Measurements from ENCODE around the gene LMF1. TPM values are rescaled to one million over a fixed set of nuclear protein-coding genes. Genes with fewer than 3 reads are reported as not detected.

LMF1 gene
- total and polyA plus RNA-seq, 2 of the 4 experiments (the other 2 are of a cell fraction), result 7.7 to 13.1 TPM

- Histone ChIP-seq H2AK9ac (replicated peaks; ENCODE audit: low read depth, low read length, poor library complexity) (no peak overlapping the region), H4K5ac (ENCODE audit: low read depth, low read length) (no peak overlapping the region), H2BK20ac (ENCODE audit: low read depth, low read length) (no peak overlapping the region), H2AK5ac (ENCODE audit: low read depth, low read length) (no peak overlapping the region), H3K9me1 (ENCODE audit: insufficient read depth, low read length) (no peaks in the 10 kb centered on the region), H3K27ac (ENCODE audit: insufficient read depth, low read length) (no peak overlapping the region), H3K14ac (replicated peaks; ENCODE audit: low read depth, low read length) (no peak overlapping the region), H2AFZ (replicated peaks; ENCODE audit: low read length, poor library complexity) (no peak overlapping the region), H4K91ac (ENCODE audit: insufficient read depth, low read depth, low read length) (no peak overlapping the region), H2BK5ac (ENCODE audit: low read depth, low read length, poor library complexity, severe bottlenecking) (no peak overlapping the region), H4K8ac (ENCODE audit: low read depth in 2 of 2, low read length in 2 of 2) (no peak overlapping the region), H3K4me1 (ENCODE audit: control insufficient read depth, insufficient read depth, low read length) (no peaks in the 10 kb centered on the region), H3K9me3 (ENCODE audit: control insufficient read depth, insufficient read depth, low read length) (peaks cover 24% of the 10 kb centered on the region), H3K4ac (ENCODE audit: low read depth, low read length) (no peak overlapping the region), H3K4me2 (ENCODE audit: low read depth, low read length) (no peak overlapping the region), H3K9ac (ENCODE audit: low read depth, low read length) (no peak overlapping the region), H3K79me1 (ENCODE audit: low read depth in 1 of 2, low read length in 2 of 2) (no peaks in the 10 kb centered on the region), H3K23ac (ENCODE audit: low read depth, low read length) (no peak overlapping the region), H3K56ac (ENCODE audit: extremely low read depth, insufficient read depth, low read length) (no peak overlapping the region), H3K27me3 (ENCODE audit: control insufficient read depth, insufficient read depth, low read length) (no peaks in the 10 kb centered on the region; the same call in 1 of the 2 replicates), H4K20me1 (ENCODE audit: insufficient read depth, low read length) (no peaks in the 10 kb centered on the region), H3K18ac (ENCODE audit: low read depth, low read length) (no peak overlapping the region), H3K36me3 (ENCODE audit: control insufficient read depth, insufficient read depth, low read length) (no peaks in the 10 kb centered on the region), H3K4me3 (ENCODE audit: insufficient read depth, low read depth, low read length) (no peak overlapping the region), H2BK15ac (ENCODE audit: low read depth, low read length) (no peak overlapping the region), H2BK120ac (ENCODE audit: low read depth, low read length) (no peak overlapping the region)
- WGBS, 2 experiments (ENCODE audit: extremely low coverage in 2 of 2, insufficient read length in 1 of 2), result 89% methylated on average over 26 of the region's 48 CpGs; no CpG with 5 or more reads in 1 of the 2 experiments
- CTCF ChIA-PET, result no interaction called here
- POLR2A ChIA-PET (ENCODE audit: unreplicated experiment), result no interaction called here
- no peak for ATAC-seq (ENCODE audit: low read depth)
- dilution Hi-C loops (cut with HindIII; ENCODE audit: low sequenced_read_pairs, unreplicated experiment) (no loop called here), intact Hi-C loops (cut with micrococcal nuclease) (no loop called here), in situ Hi-C loops (cut with MboI; ENCODE audit: low sequenced_read_pairs) (no loop called here)
- TF ChIP-seq CHD1 (IDR thresholded peaks at IDR 0.05; ENCODE audit: low read depth, low read length), result no peak
- no peak for TF ChIP-seq FOS (IDR thresholded peaks at IDR 0.05; ENCODE audit: low read depth, low read length)
- TF ChIP-seq MXI1 (IDR thresholded peaks at IDR 0.05; ENCODE audit: borderline replicate concordance, low read depth, low read length), result no peak
- TF ChIP-seq SMC3 (IDR thresholded peaks at IDR 0.05; ENCODE audit: low read depth, low read length), result no peak
- no peak for TF ChIP-seq CEBPB (IDR thresholded peaks at IDR 0.05; ENCODE audit: low read depth, low read length)
- TF ChIP-seq MAFK (IDR thresholded peaks at IDR 0.05; ENCODE audit: low read depth, low read length), result no peak
- no peak for TF ChIP-seq RFX5 (IDR thresholded peaks at IDR 0.05; ENCODE audit: low read depth, low read length)
- DNase-seq, result no peak
- no TSS peak for BruUV-seq (replicated peaks)
Observed at GRCh38 chr16:844638-845350, 126.0 kb downstream of the LMF1 start.
